ENCODE data around the gene CDH22.

The CDH22 gene

GRCh38 chr20:46127396-46128010, 180.8 kb downstream of the CDH22 start:
- Mint-ChIP-seq H3K27me3 (ENCODE audit: low read depth) (peaks cover 59% of the 10 kb centered on the region), H3K27ac (no peak overlapping the region), H3K36me3 (ENCODE audit: low read depth) (no peaks in the 10 kb centered on the region), H3K4me3 (no peak overlapping the region), H3K9me3 (no peaks in the 10 kb centered on the region), H3K4me1 (peaks cover 23% of the 10 kb centered on the region)
- TF ChIP-seq CTCF (IDR thresholded peaks at IDR 0.05; ENCODE audit: unreplicated experiment in 3 of 3) = no peak

- no peak for TF ChIP-seq CTCF (IDR thresholded peaks at IDR 0.05; ENCODE audit: unreplicated experiment in 3 of 3)
- Mint-ChIP-seq H3K27me3 (ENCODE audit: low read depth) (peaks cover 56% of the 10 kb centered on the region), H3K9me3 (no peaks in the 10 kb centered on the region), H3K4me3 (no peak overlapping the region), H3K4me1 (peaks cover 16% of the 10 kb centered on the region), H3K27ac (no peak overlapping the region), H3K36me3 (ENCODE audit: low read depth) (no peaks in the 10 kb centered on the region)
Observed at GRCh38 chr20:46126440-46127056, 181.8 kb downstream of the CDH22 start.

All from nephron (organoid).